ENCODE data around the gene GRID1. TPM values are rescaled to one million over a fixed set of nuclear protein-coding genes. Genes with fewer than 3 reads are reported as not detected.

GRID1 gene
- total and polyA plus RNA-seq, 8 donors, result 0.31 to 8.5 (median 1.0) TPM; not detected in 1

DNA sequence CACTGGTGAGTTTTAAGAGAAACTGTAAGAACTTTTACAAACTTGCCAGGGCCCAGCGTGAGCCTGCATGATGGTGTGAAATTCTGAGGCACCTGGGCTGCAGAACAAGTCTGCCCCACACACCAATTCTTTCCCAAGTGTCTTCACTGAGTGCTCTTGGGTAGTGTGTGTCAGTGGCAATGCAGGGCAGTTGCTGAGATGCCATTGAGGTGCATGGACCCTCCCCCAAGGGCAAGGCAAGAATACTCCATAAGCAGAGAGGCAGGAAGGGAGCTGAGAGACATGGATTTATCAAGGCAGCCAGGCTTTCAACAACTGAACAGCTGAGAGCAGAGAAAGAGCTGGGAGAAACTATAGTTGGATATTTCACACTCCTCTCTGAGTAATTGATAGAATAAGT lies 801.2 kb downstream of the GRID1 start:
- H3K27me3 ChIP-seq, result no peaks in the 10 kb centered on the region
- WGBS, 5 donors, result 24 to 38% (median 35%) methylated on average over 1 of the region's 1 CpG

DNA sequence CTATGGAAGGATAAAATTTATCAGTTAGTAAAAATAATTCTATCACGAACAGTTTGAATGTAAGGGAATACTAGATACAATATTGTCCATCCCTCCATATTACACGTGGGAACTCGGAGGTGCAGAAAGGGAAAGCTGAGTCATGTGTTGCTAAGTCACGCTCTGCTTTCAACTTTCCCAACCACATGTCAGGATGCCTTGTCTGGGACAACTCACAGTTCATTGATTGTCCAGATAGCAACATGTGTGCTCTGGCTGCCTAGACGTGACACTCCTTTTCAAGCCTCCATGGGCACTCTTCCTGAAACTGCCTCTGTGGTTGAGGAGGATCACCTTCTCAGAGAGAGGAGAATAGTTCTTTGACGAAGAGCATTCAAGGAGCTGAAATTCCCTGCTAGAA lies 808.1 kb downstream of the GRID1 start:
- DNase-seq, result no peak
- 73 to 82% (median 77%) methylated on average over 6 of the region's 6 CpGs for WGBS, 5 donors
- Histone ChIP-seq H3K27me3 (no peaks in the 10 kb centered on the region), H3K4me1 (no peaks in the 10 kb centered on the region), H3K9me3 (no peaks in the 10 kb centered on the region), H3K4me3 (no peak overlapping the region), H3K27ac (no peak overlapping the region), H3K36me3 (no peaks in the 10 kb centered on the region)
- TF ChIP-seq EP300 (IDR thresholded peaks at IDR 0.05), result no peak
- TF ChIP-seq POLR2A (IDR thresholded peaks at IDR 0.05), result no peak
- TF ChIP-seq, protein P1, sequence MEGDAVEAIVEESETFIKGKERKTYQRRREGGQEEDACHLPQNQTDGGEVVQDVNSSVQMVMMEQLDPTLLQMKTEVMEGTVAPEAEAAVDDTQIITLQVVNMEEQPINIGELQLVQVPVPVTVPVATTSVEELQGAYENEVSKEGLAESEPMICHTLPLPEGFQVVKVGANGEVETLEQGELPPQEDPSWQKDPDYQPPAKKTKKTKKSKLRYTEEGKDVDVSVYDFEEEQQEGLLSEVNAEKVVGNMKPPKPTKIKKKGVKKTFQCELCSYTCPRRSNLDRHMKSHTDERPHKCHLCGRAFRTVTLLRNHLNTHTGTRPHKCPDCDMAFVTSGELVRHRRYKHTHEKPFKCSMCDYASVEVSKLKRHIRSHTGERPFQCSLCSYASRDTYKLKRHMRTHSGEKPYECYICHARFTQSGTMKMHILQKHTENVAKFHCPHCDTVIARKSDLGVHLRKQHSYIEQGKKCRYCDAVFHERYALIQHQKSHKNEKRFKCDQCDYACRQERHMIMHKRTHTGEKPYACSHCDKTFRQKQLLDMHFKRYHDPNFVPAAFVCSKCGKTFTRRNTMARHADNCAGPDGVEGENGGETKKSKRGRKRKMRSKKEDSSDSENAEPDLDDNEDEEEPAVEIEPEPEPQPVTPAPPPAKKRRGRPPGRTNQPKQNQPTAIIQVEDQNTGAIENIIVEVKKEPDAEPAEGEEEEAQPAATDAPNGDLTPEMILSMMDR (IDR thresholded peaks at IDR 0.05), result no peak
- no peak for TF ChIP-seq POLR2AphosphoS5 (IDR thresholded peaks at IDR 0.05)
- intact Hi-C loops (cut with DNase I; ENCODE audit: low total_unique reads), result no loop called here

More for the DNA sequence above, 801.2 kb downstream of the GRID1 start:
- DNase-seq, result no peak
- H3K36me3 ChIP-seq, result no peaks in the 10 kb centered on the region
- TF ChIP-seq POLR2A (IDR thresholded peaks at IDR 0.05), result no peak
- TF ChIP-seq EP300 (IDR thresholded peaks at IDR 0.05), result no peak
- TF ChIP-seq, protein P1 (IDR thresholded peaks at IDR 0.05), result no peak
- no peak for TF ChIP-seq POLR2AphosphoS5 (IDR thresholded peaks at IDR 0.05)
- H3K4me3 ChIP-seq, result no peak overlapping the region
- intact Hi-C loops (cut with DNase I; ENCODE audit: low total_unique reads), result no loop called here
- H3K9me3 ChIP-seq, result no peaks in the 10 kb centered on the region
- no peak overlapping the region for H3K27ac ChIP-seq
- no peaks in the 10 kb centered on the region for H3K4me1 ChIP-seq

GRCh38 chr10:85557706-85558105 lies 808.9 kb downstream of the GRID1 start:
- TF ChIP-seq POLR2A (IDR thresholded peaks at IDR 0.05), result no peak
- TF ChIP-seq, protein P1 (IDR thresholded peaks at IDR 0.05), result no peak

GRCh38 chr10:85557077-85557476 lies 809.5 kb downstream of the GRID1 start:
- TF ChIP-seq EP300 (IDR thresholded peaks at IDR 0.05), result no peak
- no peak for TF ChIP-seq POLR2A (IDR thresholded peaks at IDR 0.05)
- TF ChIP-seq, protein P1 (IDR thresholded peaks at IDR 0.05), result no peak
- no peak for TF ChIP-seq POLR2AphosphoS5 (IDR thresholded peaks at IDR 0.05)
- Histone ChIP-seq H3K27ac (no peak overlapping the region), H3K9me3 (no peaks in the 10 kb centered on the region), H3K4me3 (no peak overlapping the region), H3K27me3 (no peaks in the 10 kb centered on the region), H3K36me3 (no peaks in the 10 kb centered on the region), H3K4me1 (no peaks in the 10 kb centered on the region)
- WGBS, 5 donors, result 71 to 79% (median 74%) methylated on average over 2 of the region's 2 CpGs
- no peak for DNase-seq
- intact Hi-C loops (cut with DNase I; ENCODE audit: low total_unique reads), result no loop called here

More at GRCh38 chr10:85557706-85558105, 808.9 kb downstream of the GRID1 start:
- H3K27me3 ChIP-seq, result no peaks in the 10 kb centered on the region
- H3K4me3 ChIP-seq, result no peak overlapping the region
- intact Hi-C loops (cut with DNase I; ENCODE audit: low total_unique reads), result no loop called here
- no peak for DNase-seq
- no peaks in the 10 kb centered on the region for H3K36me3 ChIP-seq
- WGBS, 5 donors, result 66 to 95% (median 89%) methylated on average over 2 of the region's 2 CpGs
- no peaks in the 10 kb centered on the region for H3K9me3 ChIP-seq
- no peak overlapping the region for H3K27ac ChIP-seq
- no peaks in the 10 kb centered on the region for H3K4me1 ChIP-seq

Small RNA genes within 50 kb of the gene (small RNA-seq; reads per million reads assigned to genes)
- gene MIR346 (0 to 0.54 (median 0.30) reads per million in 4 donors), gene RF02271 (0 reads per million in 4 donors), gene RN7SKP238 (0 reads per million in 4 donors), gene RNA5SP322 (0 reads per million in 4 donors)

Other genes starting within 250 kb of the GRID1 start
- gene WAPL, start 155.0 kb upstream of the GRID1 start, total RNA-seq, result 100 to 1,000 TPM in 1 of 5 donors, 10 to 100 TPM in 4; 17.7 to 100 (median 41.0) TPM
- gene WAPL, start 155.0 kb upstream of the GRID1 start, polyA plus RNA-seq, result 10 to 100 TPM; 11.7 to 13.9 (median 13.1) TPM